ENCODE measurements around the gene C16orf86.
A peak's percentile ranks its signal among the peaks of the same experiment; 100 is the strongest.

DNA sequence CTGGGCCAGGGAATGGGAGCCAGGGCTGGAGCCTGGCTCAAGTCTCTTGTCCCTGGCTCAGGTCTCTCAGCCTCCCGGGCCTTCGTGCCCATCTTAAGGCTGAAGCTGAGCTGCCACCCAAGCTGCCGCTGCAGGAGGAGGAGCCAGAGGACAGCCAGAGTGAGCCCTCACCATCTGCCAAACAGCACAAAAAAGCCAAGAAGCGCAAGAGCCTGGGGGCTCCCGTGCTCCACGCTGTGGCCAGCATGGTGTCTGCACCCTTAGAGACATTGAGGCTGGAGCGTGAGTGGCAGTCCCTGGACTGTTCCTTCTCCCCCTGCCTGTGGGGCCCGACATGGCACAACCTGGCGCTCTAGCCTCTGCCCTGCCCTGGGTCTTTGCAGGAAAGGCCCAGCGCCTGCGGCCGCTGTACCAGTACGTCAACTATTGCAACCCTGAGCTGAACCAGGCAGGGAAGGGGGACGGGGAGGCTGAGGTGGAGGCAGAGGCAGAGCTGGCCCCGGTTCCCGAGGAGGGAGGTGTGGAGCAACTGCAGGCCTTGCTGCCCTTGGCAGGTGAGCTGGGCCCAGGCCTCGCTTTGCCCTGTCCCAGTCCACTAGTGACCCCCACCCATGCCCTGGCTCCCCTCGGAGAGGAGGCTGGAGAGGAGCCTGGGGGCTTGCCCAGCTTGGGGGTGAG is 1.3 kb downstream of the C16orf86 start:
- TF ChIP-seq, protein P1, sequence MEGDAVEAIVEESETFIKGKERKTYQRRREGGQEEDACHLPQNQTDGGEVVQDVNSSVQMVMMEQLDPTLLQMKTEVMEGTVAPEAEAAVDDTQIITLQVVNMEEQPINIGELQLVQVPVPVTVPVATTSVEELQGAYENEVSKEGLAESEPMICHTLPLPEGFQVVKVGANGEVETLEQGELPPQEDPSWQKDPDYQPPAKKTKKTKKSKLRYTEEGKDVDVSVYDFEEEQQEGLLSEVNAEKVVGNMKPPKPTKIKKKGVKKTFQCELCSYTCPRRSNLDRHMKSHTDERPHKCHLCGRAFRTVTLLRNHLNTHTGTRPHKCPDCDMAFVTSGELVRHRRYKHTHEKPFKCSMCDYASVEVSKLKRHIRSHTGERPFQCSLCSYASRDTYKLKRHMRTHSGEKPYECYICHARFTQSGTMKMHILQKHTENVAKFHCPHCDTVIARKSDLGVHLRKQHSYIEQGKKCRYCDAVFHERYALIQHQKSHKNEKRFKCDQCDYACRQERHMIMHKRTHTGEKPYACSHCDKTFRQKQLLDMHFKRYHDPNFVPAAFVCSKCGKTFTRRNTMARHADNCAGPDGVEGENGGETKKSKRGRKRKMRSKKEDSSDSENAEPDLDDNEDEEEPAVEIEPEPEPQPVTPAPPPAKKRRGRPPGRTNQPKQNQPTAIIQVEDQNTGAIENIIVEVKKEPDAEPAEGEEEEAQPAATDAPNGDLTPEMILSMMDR (IDR thresholded peaks at IDR 0.05), result peak; percentile 66 to 98 (median 96)
- peak in 1 of 2 donors; percentile 55 for TF ChIP-seq POLR2A (IDR thresholded peaks at IDR 0.05)

Measured in adrenal gland (tissue), 5 donors.